HL-60 (cell line): ENCODE data around the gene OSCAR.
"Not testable (repeated sequence)": the region's sequence is repeated elsewhere in the genome, so short reads cannot be mapped to it uniquely, and the experiment has no call there.

Source experiments
- DNase-seq, 2 experiments: peaks; one replicate each; pipeline ENCODE4 v3.0.0-alpha.2; 2010 to 2020; ENCODE audit warnings: low read depth in 1 of 2, low spot score in 1 of 2
- H3K27ac ChIP-seq: fragments of 250-450 bp; sonication (Bioruptor Pico); replicated peaks from 2 replicates; pipeline ENCODE4 v1.5.1; 2020; ENCODE audit warnings: mild to moderate bottlenecking, moderate library complexity
- H3K27me3 ChIP-seq: fragments of 250-450 bp; sonication (Bioruptor Pico); 2 replicates; pipeline ENCODE4 v1.5.1; 2021; ENCODE audit warnings: mild to moderate bottlenecking, moderate library complexity; ENCODE audit not compliant: insufficient read depth, poor library complexity, severe bottlenecking
- H3K4me3 ChIP-seq: replicated peaks from 2 replicates; pipeline ENCODE4 v1.5.1; 2011; ENCODE audit warnings: mild to moderate bottlenecking, control low read depth, low read length; ENCODE audit not compliant: insufficient read depth
- CTCF ChIP-seq: IDR thresholded peaks from one replicate; pipeline ENCODE4 v1.5.1; 2011; ENCODE audit warnings: low read length, control low read depth, inconsistent platforms; ENCODE audit not compliant: insufficient read depth
- GABPA ChIP-seq: IDR thresholded peaks from 2 replicates; pipeline ENCODE4 v1.6.1; 2012; ENCODE audit warnings: low read depth
- POLR2AphosphoS5 ChIP-seq: IDR thresholded peaks from 2 replicates; pipeline ENCODE4 v1.6.1; 2012; ENCODE audit warnings: low read depth
- SPI1 ChIP-seq: IDR thresholded peaks from 2 replicates; pipeline ENCODE4 v1.6.1; 2012; ENCODE audit warnings: low read depth, mild to moderate bottlenecking, borderline replicate concordance
- TF ChIP-seq, protein P1 (sequence below): IDR thresholded peaks from 2 replicates; pipeline ENCODE4 v1.6.1; 2012; ENCODE audit warnings: low read depth; ENCODE audit not compliant: insufficient replicate concordance

The OSCAR gene

DNA sequence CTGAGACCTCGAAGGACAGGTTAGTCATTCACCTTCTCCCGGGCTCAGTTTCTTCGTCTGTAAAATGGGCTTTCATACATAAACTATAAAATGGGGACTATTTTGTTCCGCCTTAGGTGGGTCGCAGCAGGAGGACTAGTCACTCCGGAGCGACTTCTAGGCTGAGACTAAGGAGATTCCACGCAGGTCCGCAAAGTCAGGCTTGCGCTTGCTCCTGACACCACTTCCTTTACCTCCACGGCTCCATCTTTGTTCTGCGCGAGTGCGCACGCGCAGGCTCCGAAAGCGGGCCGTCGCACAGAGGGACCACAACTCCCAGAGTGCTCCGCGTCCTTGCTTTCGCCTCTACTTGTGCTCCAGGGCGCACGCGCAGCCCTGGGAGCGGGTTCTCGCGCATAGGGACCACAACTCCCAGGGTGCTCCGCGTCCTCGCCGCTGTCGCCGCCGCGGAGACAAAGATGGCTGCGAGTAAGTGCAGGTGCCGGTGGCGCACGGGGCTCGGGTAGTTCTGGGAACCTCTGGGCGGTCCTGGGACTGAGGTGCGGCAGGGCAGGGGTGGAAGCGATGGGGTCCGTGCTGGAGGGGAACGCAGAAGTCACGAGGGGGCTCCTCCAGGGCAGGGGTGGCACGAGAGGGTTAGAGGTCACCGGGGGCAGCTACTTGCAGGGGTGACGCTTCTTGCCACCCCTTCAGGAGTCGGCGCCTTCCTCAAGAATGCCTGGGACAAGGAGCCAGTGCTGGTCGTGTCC lies 2.0 kb upstream of the OSCAR start, which contains the start of gene NDUFA3:
Gene NDUFA3 (plus strand): TSS at position 435 of the 749 bp plus-strand sequence. CDS start 24 bp downstream, at position 459.
- Histone ChIP-seq H3K27ac (peak within 1 kb of the TSS; percentile 79), H3K27me3 (no peaks in the 10 kb centered on the region), H3K4me3 (peak within 1 kb of the TSS; percentile 97)
- no peak for TF ChIP-seq GABPA
- peak; percentile 88 for TF ChIP-seq POLR2AphosphoS5
- TF ChIP-seq, protein P1, sequence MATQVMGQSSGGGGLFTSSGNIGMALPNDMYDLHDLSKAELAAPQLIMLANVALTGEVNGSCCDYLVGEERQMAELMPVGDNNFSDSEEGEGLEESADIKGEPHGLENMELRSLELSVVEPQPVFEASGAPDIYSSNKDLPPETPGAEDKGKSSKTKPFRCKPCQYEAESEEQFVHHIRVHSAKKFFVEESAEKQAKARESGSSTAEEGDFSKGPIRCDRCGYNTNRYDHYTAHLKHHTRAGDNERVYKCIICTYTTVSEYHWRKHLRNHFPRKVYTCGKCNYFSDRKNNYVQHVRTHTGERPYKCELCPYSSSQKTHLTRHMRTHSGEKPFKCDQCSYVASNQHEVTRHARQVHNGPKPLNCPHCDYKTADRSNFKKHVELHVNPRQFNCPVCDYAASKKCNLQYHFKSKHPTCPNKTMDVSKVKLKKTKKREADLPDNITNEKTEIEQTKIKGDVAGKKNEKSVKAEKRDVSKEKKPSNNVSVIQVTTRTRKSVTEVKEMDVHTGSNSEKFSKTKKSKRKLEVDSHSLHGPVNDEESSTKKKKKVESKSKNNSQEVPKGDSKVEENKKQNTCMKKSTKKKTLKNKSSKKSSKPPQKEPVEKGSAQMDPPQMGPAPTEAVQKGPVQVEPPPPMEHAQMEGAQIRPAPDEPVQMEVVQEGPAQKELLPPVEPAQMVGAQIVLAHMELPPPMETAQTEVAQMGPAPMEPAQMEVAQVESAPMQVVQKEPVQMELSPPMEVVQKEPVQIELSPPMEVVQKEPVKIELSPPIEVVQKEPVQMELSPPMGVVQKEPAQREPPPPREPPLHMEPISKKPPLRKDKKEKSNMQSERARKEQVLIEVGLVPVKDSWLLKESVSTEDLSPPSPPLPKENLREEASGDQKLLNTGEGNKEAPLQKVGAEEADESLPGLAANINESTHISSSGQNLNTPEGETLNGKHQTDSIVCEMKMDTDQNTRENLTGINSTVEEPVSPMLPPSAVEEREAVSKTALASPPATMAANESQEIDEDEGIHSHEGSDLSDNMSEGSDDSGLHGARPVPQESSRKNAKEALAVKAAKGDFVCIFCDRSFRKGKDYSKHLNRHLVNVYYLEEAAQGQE: peak; percentile 65
- DNase-seq: peak; percentile 98 to 99

DNA sequence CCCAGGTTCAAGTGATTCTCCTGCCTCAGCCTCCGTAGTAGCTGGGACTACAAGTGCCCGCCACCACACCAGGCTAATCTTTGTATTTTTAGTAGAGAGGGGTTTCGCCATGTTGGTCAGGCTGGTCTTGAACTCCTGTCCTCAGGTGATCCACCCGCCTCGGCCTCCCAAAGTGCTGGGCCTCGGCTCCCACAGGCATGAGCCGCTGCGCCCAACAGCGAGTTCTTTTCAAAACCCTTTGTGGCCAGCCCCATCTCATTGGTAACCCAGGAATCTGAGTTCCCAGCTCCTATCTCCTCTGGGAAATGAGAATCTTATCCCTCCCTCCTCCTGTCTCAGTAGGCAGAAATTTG lies 724 bp downstream of the OSCAR start:
- Histone ChIP-seq H3K27ac (peak overlapping the region; percentile 78), H3K4me3 (peak overlapping the region; percentile 49)
- not testable (repeated sequence) for DNase-seq, H3K27me3 ChIP-seq

DNA sequence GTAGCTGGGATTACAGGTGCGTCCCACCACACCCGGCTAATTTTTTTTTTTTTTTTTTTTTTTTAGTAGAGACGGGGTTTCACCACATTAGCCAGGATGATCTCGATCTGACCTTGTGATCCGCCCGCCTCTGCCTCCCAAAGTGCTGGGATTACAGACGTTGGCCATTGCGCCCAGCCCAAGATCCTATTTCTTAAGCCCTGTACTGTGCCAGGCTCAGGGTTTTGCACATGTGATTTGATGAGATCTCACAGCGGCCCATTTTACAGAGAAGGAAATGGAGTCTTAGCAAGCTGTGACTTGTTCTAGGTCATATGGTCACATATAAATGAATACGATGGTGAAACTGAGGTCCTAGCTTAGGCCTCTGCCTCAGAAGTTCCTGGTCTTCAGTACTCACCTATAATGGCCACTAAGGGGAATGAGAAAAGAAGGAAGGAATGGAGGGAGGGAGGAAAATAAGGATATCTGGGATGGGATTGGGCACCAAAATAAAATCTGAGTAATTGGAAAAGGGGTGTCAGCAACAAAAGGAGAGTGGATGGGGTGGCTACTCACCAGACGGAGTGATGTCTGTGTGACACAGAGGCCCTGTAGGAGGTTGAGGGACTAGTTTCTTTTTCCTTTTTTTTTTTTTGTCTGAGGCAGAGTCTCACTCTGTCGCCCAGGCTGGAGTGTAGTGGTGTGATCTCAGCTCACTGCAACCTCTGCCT lies 1.3 kb downstream of the OSCAR start:
- no peak overlapping the region for H3K4me3 ChIP-seq
- peak overlapping the region; percentile 78; the same call in 1 of the 2 replicates for H3K27ac ChIP-seq
- no peaks in the 10 kb centered on the region for H3K27me3 ChIP-seq
- no peak for TF ChIP-seq SPI1
- no peak for TF ChIP-seq POLR2AphosphoS5
- no peak for DNase-seq

- Histone ChIP-seq H3K4me3 (peak overlapping the region; percentile 40), H3K27me3 (no peaks in the 10 kb centered on the region), H3K27ac (peak overlapping the region; percentile 54)
- peak; percentile 46 to 71 for DNase-seq
- no peak for TF ChIP-seq GABPA
- no peak for TF ChIP-seq SPI1
- TF ChIP-seq POLR2AphosphoS5: no peak
- TF ChIP-seq, protein P1: no peak
- TF ChIP-seq CTCF: no peak
Measured at GRCh38 chr19:54096617-54097106, 3.9 kb downstream of the OSCAR start.

DNA sequence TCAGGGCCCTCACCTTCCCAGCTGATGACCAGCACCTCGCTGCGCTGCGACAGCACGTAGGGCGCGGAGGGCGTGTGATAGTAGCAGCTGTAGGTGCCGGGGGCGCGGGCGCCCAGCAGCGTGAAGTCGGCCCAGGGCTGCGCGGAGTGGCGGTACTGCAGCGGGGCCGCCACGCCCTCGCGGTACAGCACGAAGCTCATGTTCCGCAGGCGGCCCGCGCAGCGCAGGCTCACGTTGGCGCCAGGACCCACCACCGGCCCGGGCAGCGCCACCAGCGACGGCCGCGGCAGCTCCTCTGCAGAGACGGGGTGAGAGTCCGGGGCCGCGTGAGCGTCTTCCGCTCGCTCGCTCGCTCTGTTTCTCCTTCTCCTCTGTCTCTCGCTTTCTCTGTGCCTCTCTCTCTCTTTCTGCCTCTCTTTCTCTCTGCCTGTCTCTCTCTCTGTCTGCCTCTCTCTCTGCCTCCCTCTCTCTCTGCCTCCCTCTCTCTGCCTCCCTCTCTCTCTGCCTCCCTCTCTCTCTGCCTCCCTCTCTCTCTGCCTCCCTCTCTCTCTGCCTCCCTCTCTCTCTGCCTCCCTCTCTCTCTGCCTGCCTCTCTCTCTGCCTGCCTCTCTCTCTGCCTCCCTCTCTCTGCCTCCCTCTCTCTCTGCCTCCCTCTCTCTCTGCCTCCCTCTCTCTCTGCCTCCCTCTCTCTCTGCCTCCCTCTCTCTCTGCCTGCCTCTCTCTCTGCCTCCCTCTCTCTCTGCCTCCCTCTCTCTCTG lies 4.6 kb downstream of the OSCAR start:
- DNase-seq, H3K27ac ChIP-seq, H3K27me3 ChIP-seq: not testable (repeated sequence)
- peak overlapping the region; percentile 40; the same call in 1 of the 2 replicates for H3K4me3 ChIP-seq
